H1 (cell line): Measurements from ENCODE around the gene SNED1. TPM values are rescaled to one million over a fixed set of nuclear protein-coding genes. Genes with fewer than 3 reads are reported as not detected.

Experiments used
- CTCF ChIA-PET: fragments of 300-600 bp; sonication (Branson Sonifier 250); formaldehyde crosslinking; loops from one replicate; lab custom pipeline; 2021; ENCODE audit not compliant: partially characterized antibody; lab: Charles Lee
- POLR2A ChIA-PET: fragments of 300-600 bp; sonication (Branson Sonifier 250); formaldehyde crosslinking; loops from one replicate; lab custom pipeline; 2021; ENCODE audit warnings: inconsistent platforms; ENCODE audit not compliant: partially characterized antibody; lab: Charles Lee
- DNase-seq, 2 experiments: peaks; one replicate each; pipeline versions ENCODE4 v3.0.0 to v3.0.0-alpha.2; 2010 to 2022; ENCODE audit warnings: low spot score in 2 of 2, low read depth in 1 of 2, mixed read lengths in 1 of 2
- FAIRE-seq: peaks from 2 replicates; lab custom pipeline; 2011; peaks lifted over from hg19 to GRCh38; lab: Jason Lieb, UNC
- H2AFZ ChIP-seq: 2 replicates; pipeline ENCODE4 v1.8.1; 2012; ENCODE audit warnings: low read length, inconsistent platforms
- H2AK5ac ChIP-seq: 2 replicates; pipeline ENCODE4 v1.6.1; 2013; ENCODE audit warnings: low read depth, low read length
- H2BK120ac ChIP-seq: replicated peaks from 2 replicates; pipeline ENCODE3; 2013; ENCODE audit warnings: low read depth, low read length, inconsistent platforms
- H2BK12ac ChIP-seq: 2 replicates; pipeline ENCODE4 v1.6.1; 2013; ENCODE audit warnings: low read depth, low read length
- H2BK15ac ChIP-seq: 2 replicates; pipeline ENCODE4 v1.6.1; 2013; ENCODE audit warnings: low read length
- H2BK20ac ChIP-seq: 2 replicates; pipeline ENCODE4 v1.6.1; 2013; ENCODE audit warnings: low read length
- H2BK5ac ChIP-seq: 2 replicates; pipeline ENCODE4 v1.6.1; 2013; ENCODE audit warnings: low read depth, low read length
- H3K14ac ChIP-seq: 2 replicates; pipeline ENCODE4 v1.6.1; 2013; ENCODE audit warnings: inconsistent platforms; ENCODE audit not compliant: insufficient read length
- H3K18ac ChIP-seq: 2 replicates; pipeline ENCODE4 v1.6.1; 2013; ENCODE audit warnings: low read length; ENCODE audit errors: extremely low read depth
- H3K23ac ChIP-seq: 2 replicates; pipeline ENCODE4 v1.6.1; 2013; ENCODE audit warnings: inconsistent platforms; ENCODE audit not compliant: insufficient read length
- H3K23me2 ChIP-seq: 2 replicates; pipeline ENCODE4 v1.6.1; 2013; ENCODE audit warnings: low read depth, low read length
- H3K27ac ChIP-seq: 2 replicates; pipeline ENCODE4 v1.6.1; 2011; ENCODE audit warnings: low read depth, low read length, inconsistent platforms
- H3K27me3 ChIP-seq, 4 experiments: replicated peaks in 1 of 4; 1 replicate in 1 of 4; 2 replicates in 3 of 4; pipeline versions ENCODE4 v1.6.1 to v1.8.1; 2011 to 2013; ENCODE audit warnings: low read length in 3 of 4, mild to moderate bottlenecking in 3 of 4, inconsistent platforms in 2 of 4, mixed read lengths in 2 of 4, moderate library complexity in 1 of 4; ENCODE audit not compliant: control insufficient read depth in 3 of 4, insufficient read depth in 3 of 4; ENCODE audit errors: extremely low read depth in 1 of 4
- H3K36me3 ChIP-seq, 4 experiments: 2 replicates each; pipeline versions ENCODE4 v1.6.1 to v1.8.1; 2011 to 2013; ENCODE audit warnings: mild to moderate bottlenecking in 4 of 4, low read length in 3 of 4, moderate library complexity in 2 of 4, control low read depth in 1 of 4, inconsistent platforms in 1 of 4; ENCODE audit not compliant: insufficient read depth in 4 of 4, control insufficient read depth in 2 of 4
- H3K4ac ChIP-seq: replicated peaks from 2 replicates; pipeline ENCODE3; 2013; ENCODE audit warnings: low read length, low read depth, mixed read lengths, inconsistent platforms; ENCODE audit not compliant: insufficient read length
- H3K4me1 ChIP-seq, 4 experiments: replicated peaks in 1 of 4; 1 replicate in 1 of 4; 2 replicates in 3 of 4; pipeline versions ENCODE4 v1.6.1 to v1.8.1; 2011 to 2013; ENCODE audit warnings: low read length in 3 of 4, inconsistent platforms in 2 of 4, mixed read lengths in 1 of 4; ENCODE audit not compliant: insufficient read depth in 4 of 4, control insufficient read depth in 3 of 4
- H3K4me2 ChIP-seq, 2 experiments: 2 replicates each; pipeline versions ENCODE4 v1.6.1 to v1.8.1; 2011 to 2013; ENCODE audit warnings: low read depth in 2 of 2, low read length in 2 of 2, control low read depth in 1 of 2, inconsistent platforms in 1 of 2, mild to moderate bottlenecking in 1 of 2; ENCODE audit not compliant: insufficient read depth in 1 of 2
- H3K4me3 ChIP-seq, 4 experiments: fragments of 200-600, 300-600 bp in 1 of 4; sonication (generic), shearing (Covaris generic), sonication (Bioruptor Twin) in 1 of 4; 2 replicates each; pipeline versions ENCODE4 v1.5.1 to v1.8.1; 2011 to 2016; ENCODE audit warnings: low read length in 4 of 4, low read depth in 3 of 4, control low read depth in 2 of 4, inconsistent platforms in 2 of 4, mild to moderate bottlenecking in 2 of 4, mixed read lengths in 1 of 4, moderate library complexity in 1 of 4; ENCODE audit not compliant: insufficient read depth in 2 of 4; ENCODE audit errors: extremely low read depth in 1 of 4
- H3K56ac ChIP-seq: replicated peaks from 2 replicates; pipeline ENCODE3; 2013; ENCODE audit warnings: low read depth, mild to moderate bottlenecking, mixed read lengths, low read length, inconsistent platforms; ENCODE audit not compliant: insufficient read length
- H3K79me1 ChIP-seq: 2 replicates; pipeline ENCODE4 v1.6.1; 2013; ENCODE audit warnings: low read depth, low read length, control low read depth
- H3K79me2 ChIP-seq, 2 experiments: 2 replicates each; pipeline versions ENCODE4 v1.6.1 to v1.8.1; 2012 to 2013; ENCODE audit warnings: low read length in 2 of 2, mild to moderate bottlenecking in 2 of 2, inconsistent platforms in 1 of 2; ENCODE audit not compliant: insufficient read depth in 2 of 2, control insufficient read depth in 1 of 2
- H3K9ac ChIP-seq, 4 experiments: replicated peaks in 1 of 4; 1 replicate in 1 of 4; 2 replicates in 3 of 4; pipeline versions ENCODE4 v1.6.1 to v1.8.1; 2011 to 2013; ENCODE audit warnings: low read depth in 3 of 4, low read length in 3 of 4, control low read depth in 2 of 4, mild to moderate bottlenecking in 2 of 4, moderate library complexity in 2 of 4, inconsistent platforms in 1 of 4; ENCODE audit errors: extremely low read depth in 1 of 4
- H3K9me3 ChIP-seq, 2 experiments: 2 replicates each; pipeline versions ENCODE4 v1.6.1 to v1.8.1; 2012 to 2013; ENCODE audit warnings: mild to moderate bottlenecking in 2 of 2, moderate library complexity in 2 of 2, control low read depth in 1 of 2, inconsistent platforms in 1 of 2, low read depth in 1 of 2, low read length in 1 of 2, mixed read lengths in 1 of 2; ENCODE audit not compliant: insufficient read depth in 2 of 2
- H4K20me1 ChIP-seq, 2 experiments: replicated peaks in 1 of 2; 2 replicates each; pipeline versions ENCODE3 to v1.8.1; 2011 to 2013; ENCODE audit warnings: inconsistent platforms in 2 of 2, low read length in 2 of 2, mild to moderate bottlenecking in 1 of 2; ENCODE audit not compliant: insufficient read depth in 2 of 2, control insufficient read depth in 1 of 2
- H4K5ac ChIP-seq: 2 replicates; pipeline ENCODE4 v1.6.1; 2013; ENCODE audit warnings: low read length, low read depth, mixed read lengths, inconsistent platforms; ENCODE audit not compliant: insufficient read length
- H4K8ac ChIP-seq: 2 replicates; pipeline ENCODE4 v1.8.0; 2013; ENCODE audit warnings: mild to moderate bottlenecking, moderate library complexity, low read length, inconsistent platforms; ENCODE audit not compliant: insufficient read depth; ENCODE audit errors: extremely low read depth
- H4K91ac ChIP-seq: replicated peaks from 2 replicates; pipeline ENCODE3; 2013; ENCODE audit warnings: low read length, mixed read lengths, inconsistent platforms; ENCODE audit not compliant: insufficient read length
- CTBP2 ChIP-seq: IDR thresholded peaks from 2 replicates; pipeline ENCODE4 v1.7.0; 2011; ENCODE audit warnings: borderline replicate concordance, mild to moderate bottlenecking, moderate library complexity, mixed read lengths, low read length; ENCODE audit not compliant: insufficient read depth, insufficient read length
- WGBS, 2 experiments: shearing (Covaris generic) in 1 of 2; methylation state at CpG; one replicate each; pipeline versions ENCODE4 v1.1.6 to v1.1.7; 2013 to 2015; ENCODE audit warnings: low lambda C conversion rate in 2 of 2, mixed read lengths in 2 of 2, inconsistent platforms in 1 of 2, low coverage in 1 of 2, missing lambda C conversion rate in 1 of 2; ENCODE audit not compliant: insufficient replicate concordance in 2 of 2, insufficient coverage in 1 of 2, insufficient read length in 1 of 2; ENCODE audit errors: extremely low coverage in 1 of 2, missing lambda C conversion rate in 1 of 2; 5-methylcytosine and 5-hydroxymethylcytosine counted together
- polyA plus RNA-seq, 7 experiments: library from polyadenylated mRNA; depleted of rRNA in 3 of 7; stranded (reverse) in 5 of 7; unstranded in 2 of 7; fragments of >200 nt in 5 of 7; fragments of 200-250 nt in 2 of 7; gene quantifications; 1 replicate in 5 of 7; 2 replicates in 1 of 7; 4 replicates in 1 of 7; pipeline versions ENCODE4 v1.2.1 to v1.2.3, GENCODE V29; 2011 to 2013; ENCODE audit warnings: missing spikeins in 2 of 7, mixed read lengths in 2 of 7
- total RNA-seq: library from RNA; stranded (reverse); fragmentation: NEBNext Ultra II Directional; extraction: Animal tissue kit (Norgen Biotek cat#: 25700); gene quantifications from 2 replicates; pipeline ENCODE4 v1.2.1, GENCODE V29; 2021

The SNED1 gene
- total and polyA plus RNA-seq, 2 of the 8 experiments (the other 6 are each of a cell fraction or from before 2014, with no cell fraction given), result 1.9 TPM

DNA sequence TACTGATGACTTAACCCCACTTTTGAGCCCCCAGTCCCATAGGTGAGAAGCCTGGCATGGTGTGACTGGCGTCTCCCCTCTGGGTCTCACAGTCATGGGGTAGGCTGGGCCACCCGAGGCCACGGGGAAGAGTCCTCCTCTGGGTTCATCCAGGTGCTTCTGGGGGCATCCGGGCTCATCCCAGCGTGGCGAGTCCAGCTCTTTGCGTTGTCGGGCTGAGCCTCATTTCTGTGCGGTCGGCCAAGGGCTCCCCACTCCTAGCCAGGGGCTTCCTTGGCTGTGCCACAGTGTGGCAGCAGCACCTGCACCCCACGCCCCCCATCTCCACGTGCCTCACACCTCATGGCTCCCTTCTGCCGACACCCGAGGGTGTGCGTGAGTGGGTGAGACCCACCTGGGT, 27.6 kb upstream of the SNED1 start:
- H3K27me3 ChIP-seq, result no peaks in the 10 kb centered on the region
- no peak overlapping the region for H2AFZ ChIP-seq
- no peak overlapping the region for H2AK5ac ChIP-seq
- no peak for DNase-seq
- ChIA-PET CTCF (interaction anchor here (1.3 to 1.4 kb wide), 2 partner anchors 11 to 56 kb away, joined by 4 to 6 read pairs; no protein-coding TSS in a partner anchor), POLR2A (no interaction called here)
- H3K23ac ChIP-seq, result no peak overlapping the region
- no peak overlapping the region for H2BK12ac ChIP-seq
- no peak overlapping the region for H2BK120ac ChIP-seq
- H3K9me3 ChIP-seq, result no peaks in the 10 kb centered on the region
- no peaks in the 10 kb centered on the region; a peak in 1 of 7 replicates for H3K4me1 ChIP-seq
- no peak overlapping the region for H4K5ac ChIP-seq
- H2BK15ac ChIP-seq, result no peak overlapping the region
- no peak for TF ChIP-seq CTBP2
- H3K18ac ChIP-seq, result no peak overlapping the region
- no peaks in the 10 kb centered on the region for H3K23me2 ChIP-seq
- H3K79me1 ChIP-seq, result no peaks in the 10 kb centered on the region
- no peak overlapping the region for H2BK20ac ChIP-seq
- H3K27ac ChIP-seq, result no peak overlapping the region
- no peaks in the 10 kb centered on the region for H3K79me2 ChIP-seq
- no peak overlapping the region for H3K56ac ChIP-seq
- 88% methylated on average over 15 of the region's 15 CpGs; no CpG with 5 or more reads in 1 of the 2 experiments for WGBS, 2 experiments
- no peak overlapping the region for H3K4me2 ChIP-seq
- H3K4me3 ChIP-seq, result no peak overlapping the region
- H3K14ac ChIP-seq, result no peak overlapping the region
- H3K36me3 ChIP-seq, result no peaks in the 10 kb centered on the region
- no peaks in the 10 kb centered on the region for H4K20me1 ChIP-seq
- no peak overlapping the region for H3K4ac ChIP-seq
- H2BK5ac ChIP-seq, result no peak overlapping the region
- no peak overlapping the region; the same call in 1 of the 2 replicates for H4K8ac ChIP-seq
- H3K9ac ChIP-seq, result no peak overlapping the region
- no peak overlapping the region for H4K91ac ChIP-seq
- no peak for FAIRE-seq
